Transverse colon (tissue), 3 donors: ENCODE data around the gene VTI1A.

Experiments
- CTCF ChIP-seq, 5 experiments: fragments of 200-600 bp in 3 of 5; fragments of 450-650 bp in 2 of 5; sonication (generic) in 3 of 5; IDR thresholded peaks; 1 replicate in 2 of 5; 2 replicates in 3 of 5; pipeline ENCODE4 v1.5.1; 2016 to 2017; ENCODE audit warnings: antibody characterized with exemption in 5 of 5, inconsistent platforms in 3 of 5, mild to moderate bottlenecking in 2 of 5, moderate library complexity in 1 of 5
- POLR2A ChIP-seq: fragments of 450-650 bp; IDR thresholded peaks from one replicate; pipeline ENCODE4 v1.6.1; 2016; ENCODE audit warnings: antibody characterized with exemption, mild to moderate bottlenecking, moderate library complexity

- no peak for TF ChIP-seq CTCF (IDR thresholded peaks at IDR 0.05)
- no peak for TF ChIP-seq POLR2A
These were observed 5.5 kb upstream of the VTI1A start for GRCh38 chr10:112441520-112441919.
